Fibroblast of lung (primary cell): ENCODE results near the gene MAML2.

Source experiments
- EZH2 ChIP-seq: IDR thresholded peaks from 2 replicates; pipeline ENCODE4 v1.5.1; 2012; ENCODE audit warnings: low read length, control low read depth, mild to moderate bottlenecking; ENCODE audit errors: missing control alignments
- TF ChIP-seq, protein P1 (sequence below), 2 donors: IDR thresholded peaks in 1 of 2; conservative IDR thresholded peaks in 1 of 2; 1 replicate in 1 of 2; 2 replicates in 1 of 2; pipeline ENCODE4 v1.5.1; 2011 to 2012; ENCODE audit warnings: low read length in 2 of 2, control low read depth in 1 of 2, inconsistent platforms in 1 of 2, low read depth in 1 of 2, mild to moderate bottlenecking in 1 of 2

DNA sequence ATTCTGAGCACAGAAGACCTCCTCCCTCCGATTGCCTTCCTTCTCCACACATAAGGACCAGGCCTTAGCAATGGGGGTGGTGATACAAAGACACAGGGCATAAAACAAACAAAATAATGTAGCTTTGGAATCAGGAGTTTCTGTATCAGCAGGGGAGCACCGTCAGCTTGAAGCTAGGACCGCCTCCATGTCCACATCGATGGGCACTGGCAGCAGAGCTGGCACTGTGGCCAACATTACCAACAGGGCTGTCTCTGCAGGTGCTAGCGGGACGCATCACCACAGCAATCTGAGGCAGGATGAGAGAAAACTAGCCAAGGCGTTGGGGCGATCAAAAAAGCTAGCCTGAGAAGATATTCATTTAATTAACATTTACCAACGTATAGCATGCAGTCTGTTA lies 201.4 kb downstream of the MAML2 start:
- no peak for TF ChIP-seq EZH2
- TF ChIP-seq, protein P1, sequence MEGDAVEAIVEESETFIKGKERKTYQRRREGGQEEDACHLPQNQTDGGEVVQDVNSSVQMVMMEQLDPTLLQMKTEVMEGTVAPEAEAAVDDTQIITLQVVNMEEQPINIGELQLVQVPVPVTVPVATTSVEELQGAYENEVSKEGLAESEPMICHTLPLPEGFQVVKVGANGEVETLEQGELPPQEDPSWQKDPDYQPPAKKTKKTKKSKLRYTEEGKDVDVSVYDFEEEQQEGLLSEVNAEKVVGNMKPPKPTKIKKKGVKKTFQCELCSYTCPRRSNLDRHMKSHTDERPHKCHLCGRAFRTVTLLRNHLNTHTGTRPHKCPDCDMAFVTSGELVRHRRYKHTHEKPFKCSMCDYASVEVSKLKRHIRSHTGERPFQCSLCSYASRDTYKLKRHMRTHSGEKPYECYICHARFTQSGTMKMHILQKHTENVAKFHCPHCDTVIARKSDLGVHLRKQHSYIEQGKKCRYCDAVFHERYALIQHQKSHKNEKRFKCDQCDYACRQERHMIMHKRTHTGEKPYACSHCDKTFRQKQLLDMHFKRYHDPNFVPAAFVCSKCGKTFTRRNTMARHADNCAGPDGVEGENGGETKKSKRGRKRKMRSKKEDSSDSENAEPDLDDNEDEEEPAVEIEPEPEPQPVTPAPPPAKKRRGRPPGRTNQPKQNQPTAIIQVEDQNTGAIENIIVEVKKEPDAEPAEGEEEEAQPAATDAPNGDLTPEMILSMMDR (conservative IDR thresholded peaks at IDR 0.05 in 1 of 2, IDR thresholded peaks at IDR 0.05 in 1 of 2; ENCODE audit: low read depth in 1 of 2, low read length in 2 of 2), result no peak
